ENCODE results near the gene PCNX4. TPM values are rescaled to one million over a fixed set of nuclear protein-coding genes. Genes with fewer than 3 reads are reported as not detected.

Gene PCNX4
- total RNA-seq, 1 experiment from 2014 or later = 117 TPM

DNA sequence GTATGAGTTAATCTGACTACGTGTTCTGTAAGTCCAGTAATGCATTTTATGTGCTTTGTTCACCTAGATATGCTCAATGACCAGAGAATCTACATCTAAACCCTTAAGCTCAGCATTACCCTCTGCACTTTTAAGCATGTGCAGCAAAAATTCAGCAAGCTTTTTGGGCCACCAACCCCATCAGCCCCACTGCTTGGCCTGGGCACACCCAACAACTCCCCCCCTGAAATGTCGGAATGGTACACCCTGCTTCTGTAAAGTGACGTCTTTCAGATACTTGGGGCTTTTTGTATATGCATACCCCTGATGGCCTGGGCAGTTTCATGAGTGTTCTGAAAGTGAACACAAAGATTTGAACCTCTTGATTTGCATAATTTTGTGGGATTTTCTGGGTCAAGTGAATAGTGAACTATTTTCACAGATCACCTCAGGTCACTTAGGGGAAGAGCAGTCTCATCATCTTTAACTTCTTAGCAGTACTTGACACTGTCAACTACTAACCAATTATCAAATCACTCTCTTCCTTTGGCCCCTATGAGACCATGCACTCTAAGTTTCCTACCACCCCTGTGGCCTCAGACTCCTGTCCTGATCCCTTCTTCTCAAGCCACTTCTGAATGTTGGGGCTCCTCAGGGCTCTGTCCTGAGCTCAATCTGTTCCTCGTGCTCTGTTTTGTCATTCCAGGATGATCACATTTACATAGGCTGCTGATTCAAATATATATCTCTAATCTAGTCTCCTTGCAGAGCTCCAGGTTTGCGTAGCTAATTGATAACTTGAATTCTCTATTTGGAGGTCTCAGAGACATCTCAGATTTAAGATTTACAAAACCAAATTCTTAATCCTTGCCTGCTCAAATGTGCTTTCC is 121.0 kb downstream of the PCNX4 start:
- no peaks in the 10 kb centered on the region for H3K36me3 ChIP-seq (ENCODE audit: low read depth, low read length)
- H3K27me3 ChIP-seq (ENCODE audit: low read length) = peaks cover 15% of the 10 kb centered on the region
- no peak for DNase-seq
- no peak for TF ChIP-seq EZH2phosphoT487 (IDR thresholded peaks at IDR 0.05; ENCODE audit: borderline replicate concordance, low read length)
- TF ChIP-seq EZH2 (IDR thresholded peaks at IDR 0.05; ENCODE audit: low read length, unreplicated experiment) = no peak
- TF ChIP-seq, protein P1, sequence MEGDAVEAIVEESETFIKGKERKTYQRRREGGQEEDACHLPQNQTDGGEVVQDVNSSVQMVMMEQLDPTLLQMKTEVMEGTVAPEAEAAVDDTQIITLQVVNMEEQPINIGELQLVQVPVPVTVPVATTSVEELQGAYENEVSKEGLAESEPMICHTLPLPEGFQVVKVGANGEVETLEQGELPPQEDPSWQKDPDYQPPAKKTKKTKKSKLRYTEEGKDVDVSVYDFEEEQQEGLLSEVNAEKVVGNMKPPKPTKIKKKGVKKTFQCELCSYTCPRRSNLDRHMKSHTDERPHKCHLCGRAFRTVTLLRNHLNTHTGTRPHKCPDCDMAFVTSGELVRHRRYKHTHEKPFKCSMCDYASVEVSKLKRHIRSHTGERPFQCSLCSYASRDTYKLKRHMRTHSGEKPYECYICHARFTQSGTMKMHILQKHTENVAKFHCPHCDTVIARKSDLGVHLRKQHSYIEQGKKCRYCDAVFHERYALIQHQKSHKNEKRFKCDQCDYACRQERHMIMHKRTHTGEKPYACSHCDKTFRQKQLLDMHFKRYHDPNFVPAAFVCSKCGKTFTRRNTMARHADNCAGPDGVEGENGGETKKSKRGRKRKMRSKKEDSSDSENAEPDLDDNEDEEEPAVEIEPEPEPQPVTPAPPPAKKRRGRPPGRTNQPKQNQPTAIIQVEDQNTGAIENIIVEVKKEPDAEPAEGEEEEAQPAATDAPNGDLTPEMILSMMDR (conservative IDR thresholded peaks at IDR 0.05; ENCODE audit: low read depth, low read length) = no peak
- 0 out of 2 replicates have a peak, but pooled peaks cover 7% of the 10 kb centered on the region for H3K9me2 ChIP-seq (replicated peaks; ENCODE audit: low read length)
- CTCF ChIA-PET = no interaction called here
- no peaks in the 10 kb centered on the region for H3K79me2 ChIP-seq (ENCODE audit: low read length)
- H3K9ac ChIP-seq (ENCODE audit: low read length) = no peak overlapping the region
- no peak overlapping the region for H3K4me3 ChIP-seq (ENCODE audit: low read length)
- H3K27ac ChIP-seq (ENCODE audit: low read length) = no peak overlapping the region
- H3K4me2 ChIP-seq (ENCODE audit: low read length) = no peak overlapping the region
- BruUV-seq (replicated peaks) = no TSS peak
- ATAC-seq = no peak
- intact Hi-C loops (cut with micrococcal nuclease) = no loop called here
- H4K20me1 ChIP-seq (ENCODE audit: low read length) = no peaks in the 10 kb centered on the region
- H3K9me3 ChIP-seq (ENCODE audit: low read length) = no peaks in the 10 kb centered on the region
- no peaks in the 10 kb centered on the region for H3F3A ChIP-seq (ENCODE audit: low read length, unreplicated experiment)
- POLR2A ChIA-PET (ENCODE audit: unreplicated experiment) = no interaction called here
- H3K4me1 ChIP-seq (ENCODE audit: insufficient read depth, low read length) = no peaks in the 10 kb centered on the region
- no peak overlapping the region for H2AFZ ChIP-seq (ENCODE audit: low read length)

DNA sequence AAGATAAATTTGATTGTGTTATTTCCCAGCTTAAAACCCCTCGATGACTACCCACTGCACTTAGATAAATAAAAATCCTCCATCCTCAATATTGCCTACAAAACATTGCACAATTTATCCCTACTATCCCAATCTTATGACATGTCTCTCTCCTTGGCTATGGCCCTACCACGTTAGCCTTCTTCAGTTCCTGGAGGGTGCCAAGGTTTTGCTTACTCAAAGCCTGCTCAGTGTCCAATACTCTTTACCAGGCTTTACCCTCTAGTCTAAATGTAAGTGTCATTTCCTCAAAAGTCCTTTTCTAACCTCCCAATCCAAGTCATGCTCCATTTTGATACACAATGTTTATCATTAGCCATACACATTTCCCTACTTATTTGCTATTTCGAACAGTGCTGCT is 122.3 kb downstream of the PCNX4 start:
- BruUV-seq (replicated peaks) = no TSS peak
- H2AFZ ChIP-seq (ENCODE audit: low read length) = no peak overlapping the region
- H3F3A ChIP-seq (ENCODE audit: low read length, unreplicated experiment) = no peaks in the 10 kb centered on the region
- no peak overlapping the region for H3K4me2 ChIP-seq (ENCODE audit: low read length)
- CTCF ChIA-PET = no interaction called here
- no peaks in the 10 kb centered on the region for H3K36me3 ChIP-seq (ENCODE audit: low read depth, low read length)
- H4K20me1 ChIP-seq (ENCODE audit: low read length) = no peaks in the 10 kb centered on the region
- H3K9ac ChIP-seq (ENCODE audit: low read length) = no peak overlapping the region
- peaks cover 4% of the 10 kb centered on the region; the same call in 1 of the 2 replicates for H3K27me3 ChIP-seq (ENCODE audit: low read length)
- TF ChIP-seq EZH2phosphoT487 (IDR thresholded peaks at IDR 0.05; ENCODE audit: borderline replicate concordance, low read length) (no peak), EZH2 (IDR thresholded peaks at IDR 0.05; ENCODE audit: low read length, unreplicated experiment) (no peak)
- TF ChIP-seq, protein P1 (conservative IDR thresholded peaks at IDR 0.05; ENCODE audit: low read depth, low read length) = no peak
- POLR2A ChIA-PET (ENCODE audit: unreplicated experiment) = no interaction called here
- H3K9me2 ChIP-seq (replicated peaks; ENCODE audit: low read length) = 0 out of 2 replicates have a peak, but pooled peaks cover 7% of the 10 kb centered on the region
- intact Hi-C loops (cut with micrococcal nuclease) = no loop called here
- DNase-seq (no peak), ATAC-seq (no peak)
- no peaks in the 10 kb centered on the region for H3K79me2 ChIP-seq (ENCODE audit: low read length)
- no peak overlapping the region for H3K27ac ChIP-seq (ENCODE audit: low read length)
- H3K4me3 ChIP-seq (ENCODE audit: low read length) = no peak overlapping the region
- no peaks in the 10 kb centered on the region for H3K9me3 ChIP-seq (ENCODE audit: low read length)
- H3K4me1 ChIP-seq (ENCODE audit: insufficient read depth, low read length) = no peaks in the 10 kb centered on the region

Measured in PC-3 (cell line).